ENCODE data around the gene VRK1.

The VRK1 gene

GRCh38 chr14:96904201-96904600, 107.0 kb downstream of the VRK1 start:
- H3K4me3 Mint-ChIP-seq: no peak overlapping the region
- H3K36me3 Mint-ChIP-seq: no peaks in the 10 kb centered on the region
- peaks cover 4% of the 10 kb centered on the region for H3K9me3 Mint-ChIP-seq
- ATAC-seq (no peak), DNase-seq (ENCODE audit: low spot score in 2 of 2) (no peak)
- H3K27ac Mint-ChIP-seq: no peak overlapping the region
- H3K4me1 Mint-ChIP-seq: no peaks in the 10 kb centered on the region

DNA sequence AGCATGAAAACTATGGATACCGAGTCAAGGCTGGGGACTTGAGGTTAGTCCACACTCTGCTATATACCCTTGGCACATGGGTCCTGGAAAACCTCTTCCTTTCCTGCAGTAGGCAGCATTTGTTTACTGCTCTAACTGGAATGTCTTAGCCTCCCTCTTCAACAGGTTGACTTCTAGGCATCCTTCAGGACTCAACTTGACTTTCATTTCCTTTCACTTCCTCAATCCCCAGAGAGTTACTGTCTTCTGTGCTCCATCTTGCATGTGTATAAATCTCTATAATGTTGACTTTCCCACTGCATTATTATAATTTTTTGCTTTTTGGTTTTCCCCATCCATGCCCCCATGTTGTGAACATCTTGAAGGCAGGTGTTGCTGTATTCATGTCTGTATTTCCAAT, 107.9 kb downstream of the VRK1 start:
- no peaks in the 10 kb centered on the region for H3K4me1 Mint-ChIP-seq
- no peak overlapping the region for H3K4me3 Mint-ChIP-seq
- no peak for DNase-seq (ENCODE audit: low spot score in 2 of 2)
- H3K9me3 Mint-ChIP-seq: peaks cover 12% of the 10 kb centered on the region
- H3K27ac Mint-ChIP-seq: no peak overlapping the region
- H3K36me3 Mint-ChIP-seq: no peaks in the 10 kb centered on the region
- no peak for ATAC-seq

DNA sequence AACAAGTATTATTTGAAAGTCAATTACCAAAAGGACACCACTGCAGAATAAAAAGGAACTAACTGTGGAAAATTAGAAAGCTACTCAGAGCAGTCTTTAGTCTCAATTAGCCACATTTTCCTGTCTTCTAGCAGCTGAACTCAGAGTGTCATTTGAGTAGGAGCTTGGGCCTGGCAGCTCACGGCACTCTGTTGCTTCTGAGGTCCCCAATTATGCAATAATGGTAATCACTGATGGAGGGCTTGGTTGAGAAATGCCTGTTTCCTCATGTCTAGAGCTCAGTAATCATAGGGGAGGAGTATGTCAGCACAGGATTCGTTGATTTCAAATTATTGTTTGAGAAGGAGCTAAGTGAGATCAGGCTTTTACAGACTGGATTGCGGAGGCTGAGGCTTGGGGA, 108.6 kb downstream of the VRK1 start:
- H3K27ac Mint-ChIP-seq: no peak overlapping the region
- peaks cover 13% of the 10 kb centered on the region for H3K9me3 Mint-ChIP-seq

GRCh38 chr14:96906434-96906833, 109.3 kb downstream of the VRK1 start:
- no peak for DNase-seq (ENCODE audit: low spot score in 2 of 2)
- Mint-ChIP-seq H3K4me1 (no peaks in the 10 kb centered on the region), H3K36me3 (no peaks in the 10 kb centered on the region), H3K4me3 (no peak overlapping the region), H3K27ac (no peak overlapping the region), H3K9me3 (peaks cover 13% of the 10 kb centered on the region)
- ATAC-seq: no peak

More for the DNA sequence above, 108.6 kb downstream of the VRK1 start:
- DNase-seq (ENCODE audit: low spot score in 2 of 2) (no peak), ATAC-seq (no peak)
- Mint-ChIP-seq H3K4me1 (no peaks in the 10 kb centered on the region), H3K4me3 (no peak overlapping the region), H3K36me3 (no peaks in the 10 kb centered on the region)

DNA sequence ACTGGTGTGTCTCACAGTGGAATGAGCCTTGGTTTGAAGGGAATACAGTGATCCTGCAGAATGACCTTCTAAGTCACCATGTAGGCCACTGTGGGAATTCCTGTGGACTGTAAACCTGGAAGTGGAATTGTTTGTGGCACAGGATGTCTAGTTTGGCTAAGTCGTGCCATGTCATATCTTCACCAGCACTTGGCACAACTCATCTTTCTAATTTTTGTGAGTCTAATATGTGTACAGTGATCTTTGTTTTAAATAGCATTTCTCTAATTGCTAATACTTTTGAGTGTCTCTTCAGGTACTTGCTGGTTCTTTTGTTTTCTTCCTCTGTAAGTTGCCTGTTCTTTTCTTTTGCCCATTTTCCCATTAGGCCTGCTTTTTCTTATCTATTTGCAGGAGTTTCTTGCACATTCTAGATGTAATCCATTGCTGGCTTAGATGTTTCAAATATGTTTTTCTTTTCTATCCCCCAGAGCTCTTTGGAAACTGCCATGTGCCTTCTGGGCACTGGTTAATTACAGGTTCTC, 112.7 kb downstream of the VRK1 start:
- ATAC-seq: no peak
- no peak overlapping the region for H3K27ac Mint-ChIP-seq

DNA sequence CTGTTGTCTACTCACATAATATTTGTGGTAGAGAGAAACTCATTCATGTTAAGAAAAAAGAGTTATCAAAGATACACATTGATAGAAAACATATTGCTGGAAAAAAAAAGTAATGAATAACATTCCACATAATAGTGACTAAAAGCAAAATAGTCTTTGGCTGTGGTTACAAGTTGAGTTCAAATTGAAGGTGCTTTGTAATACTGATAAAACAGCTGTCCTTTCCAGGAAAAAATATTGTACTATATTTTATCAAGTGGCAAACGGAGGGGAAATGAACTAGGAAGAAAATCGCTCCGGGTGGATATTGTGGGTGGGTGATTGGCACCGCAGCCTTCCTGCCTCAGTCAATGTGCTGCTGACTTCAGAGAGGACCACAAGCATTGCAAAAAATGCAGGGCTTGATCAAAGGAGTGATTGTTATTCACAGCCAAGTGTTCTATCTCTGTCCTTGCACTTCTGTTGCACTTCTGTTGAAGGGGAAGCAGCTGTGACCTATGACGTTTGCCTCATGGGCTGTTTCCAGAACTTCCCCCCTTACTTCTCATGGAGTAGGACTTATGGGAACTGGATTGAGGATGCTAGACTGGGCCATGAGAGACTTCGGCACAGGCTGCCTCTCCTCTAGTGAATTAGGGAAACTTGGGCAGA, 114.4 kb downstream of the VRK1 start:
- peaks cover 7% of the 10 kb centered on the region for H3K4me1 Mint-ChIP-seq
- H3K9me3 Mint-ChIP-seq: peaks cover 13% of the 10 kb centered on the region
- H3K4me3 Mint-ChIP-seq: no peak overlapping the region
- ATAC-seq: peak; percentile 13
- DNase-seq (ENCODE audit: low spot score in 2 of 2): no peak
- H3K36me3 Mint-ChIP-seq: no peaks in the 10 kb centered on the region
- H3K27ac Mint-ChIP-seq: no peak overlapping the region

More for the DNA sequence above, 112.7 kb downstream of the VRK1 start:
- Mint-ChIP-seq H3K4me1 (peaks cover 7% of the 10 kb centered on the region), H3K4me3 (no peak overlapping the region), H3K9me3 (peaks cover 13% of the 10 kb centered on the region), H3K36me3 (no peaks in the 10 kb centered on the region)
- DNase-seq (ENCODE audit: low spot score in 2 of 2): no peak

DNA sequence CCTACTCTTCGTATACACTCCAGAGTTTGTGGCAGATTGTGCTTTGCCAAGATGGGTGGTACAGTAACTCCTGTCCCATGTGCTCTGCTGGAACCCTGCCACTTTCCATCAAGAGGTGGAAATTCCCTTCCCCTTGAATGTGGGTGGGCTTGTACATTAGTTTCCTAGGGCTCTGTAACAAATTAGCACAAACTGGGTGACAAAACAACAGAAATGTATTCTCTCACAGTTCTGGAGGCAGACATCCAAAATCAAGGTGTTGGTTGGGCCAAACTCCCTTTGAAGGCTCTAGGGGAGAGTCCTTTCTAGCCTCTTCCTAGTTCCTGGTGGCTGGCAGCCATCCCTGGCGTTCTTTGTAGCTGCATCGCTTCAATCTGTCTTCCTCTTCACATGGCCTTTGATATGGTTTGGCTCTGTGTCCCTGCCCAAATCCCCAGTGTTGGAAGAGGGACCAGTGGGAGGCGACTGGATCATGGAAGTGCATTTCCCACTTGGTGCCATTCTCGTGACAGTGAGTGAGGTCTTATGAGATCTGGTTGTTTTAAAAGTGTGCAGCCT, 117.5 kb downstream of the VRK1 start:
- no peak overlapping the region for H3K27ac Mint-ChIP-seq
- DNase-seq (ENCODE audit: low spot score in 2 of 2): no peak
- peaks cover 7% of the 10 kb centered on the region for H3K4me1 Mint-ChIP-seq
- no peaks in the 10 kb centered on the region for H3K36me3 Mint-ChIP-seq
- H3K9me3 Mint-ChIP-seq: peaks cover 5% of the 10 kb centered on the region
- H3K4me3 Mint-ChIP-seq: no peak overlapping the region
- ATAC-seq: no peak

DNA sequence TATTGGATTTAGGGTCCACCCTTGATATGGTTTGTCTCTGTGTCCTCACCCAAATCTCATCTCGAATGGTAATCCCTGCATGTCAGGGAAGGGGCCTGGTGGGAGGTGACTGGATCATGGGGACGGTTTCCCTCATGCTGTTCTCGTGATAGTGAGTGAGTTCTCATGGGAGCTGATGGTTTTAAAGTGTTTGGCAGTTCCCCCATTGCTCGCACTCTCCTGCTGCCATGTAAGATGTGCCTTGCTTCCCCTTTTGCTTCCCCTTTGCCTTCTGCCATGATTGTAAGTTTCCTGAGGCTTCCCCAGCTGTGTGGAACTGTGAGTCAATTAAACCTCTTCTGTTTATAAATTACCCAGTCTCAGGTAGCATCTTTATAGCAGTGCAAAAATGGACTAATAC, 118.3 kb downstream of the VRK1 start:
- H3K27ac Mint-ChIP-seq: no peak overlapping the region
- no peaks in the 10 kb centered on the region for H3K36me3 Mint-ChIP-seq
- DNase-seq (ENCODE audit: low spot score in 2 of 2) (no peak), ATAC-seq (no peak)
- H3K4me3 Mint-ChIP-seq: no peak overlapping the region
- H3K4me1 Mint-ChIP-seq: peaks cover 7% of the 10 kb centered on the region
- no peaks in the 10 kb centered on the region for H3K9me3 Mint-ChIP-seq

GRCh38 chr14:96916751-96917150, 119.6 kb downstream of the VRK1 start:
- no peaks in the 10 kb centered on the region for H3K9me3 Mint-ChIP-seq
- H3K36me3 Mint-ChIP-seq: no peaks in the 10 kb centered on the region
- H3K4me3 Mint-ChIP-seq: no peak overlapping the region
- no peak overlapping the region for H3K27ac Mint-ChIP-seq
- peaks cover 4% of the 10 kb centered on the region for H3K4me1 Mint-ChIP-seq
- DNase-seq (ENCODE audit: low spot score in 2 of 2) (no peak), ATAC-seq (no peak)

GRCh38 chr14:96917442-96917963, 120.3 kb downstream of the VRK1 start:
- DNase-seq (ENCODE audit: low spot score in 2 of 2): no peak
- no peaks in the 10 kb centered on the region for H3K9me3 Mint-ChIP-seq

GRCh38 chr14:96920023-96920422, 122.8 kb downstream of the VRK1 start:
- H3K36me3 Mint-ChIP-seq: no peaks in the 10 kb centered on the region
- no peak overlapping the region for H3K4me3 Mint-ChIP-seq
- H3K4me1 Mint-ChIP-seq: no peaks in the 10 kb centered on the region
- no peak for DNase-seq (ENCODE audit: low spot score in 2 of 2)
- no peak overlapping the region for H3K27ac Mint-ChIP-seq
- no peak for ATAC-seq
- no peaks in the 10 kb centered on the region for H3K9me3 Mint-ChIP-seq

More at GRCh38 chr14:96917442-96917963, 120.3 kb downstream of the VRK1 start:
- H3K36me3 Mint-ChIP-seq: no peaks in the 10 kb centered on the region
- H3K4me3 Mint-ChIP-seq: no peak overlapping the region
- H3K27ac Mint-ChIP-seq: no peak overlapping the region
- no peaks in the 10 kb centered on the region for H3K4me1 Mint-ChIP-seq
- ATAC-seq: no peak

DNA sequence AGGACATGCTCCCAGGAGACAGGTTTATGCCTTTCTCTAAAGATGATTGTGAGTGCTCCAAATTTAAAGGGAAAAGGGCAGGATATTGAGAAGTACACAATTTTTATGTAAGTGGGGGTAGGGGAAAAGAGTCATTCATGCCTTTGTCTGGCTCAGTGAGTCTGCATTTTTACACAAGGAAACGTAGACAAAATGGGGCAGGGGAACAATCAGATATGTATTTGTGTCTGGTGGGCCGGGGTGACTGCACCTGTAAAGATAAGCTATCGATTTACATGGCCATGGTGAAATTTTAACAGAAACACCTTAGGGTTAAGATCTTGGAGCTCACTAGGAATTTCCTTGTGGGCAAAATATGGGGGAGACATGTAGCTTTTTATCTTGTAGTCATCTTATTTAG, 123.6 kb downstream of the VRK1 start:
- Mint-ChIP-seq H3K27ac (no peak overlapping the region), H3K36me3 (no peaks in the 10 kb centered on the region), H3K9me3 (no peaks in the 10 kb centered on the region), H3K4me1 (no peaks in the 10 kb centered on the region), H3K4me3 (no peak overlapping the region)
- DNase-seq (ENCODE audit: low spot score in 2 of 2): no peak
- ATAC-seq: no peak

DNA sequence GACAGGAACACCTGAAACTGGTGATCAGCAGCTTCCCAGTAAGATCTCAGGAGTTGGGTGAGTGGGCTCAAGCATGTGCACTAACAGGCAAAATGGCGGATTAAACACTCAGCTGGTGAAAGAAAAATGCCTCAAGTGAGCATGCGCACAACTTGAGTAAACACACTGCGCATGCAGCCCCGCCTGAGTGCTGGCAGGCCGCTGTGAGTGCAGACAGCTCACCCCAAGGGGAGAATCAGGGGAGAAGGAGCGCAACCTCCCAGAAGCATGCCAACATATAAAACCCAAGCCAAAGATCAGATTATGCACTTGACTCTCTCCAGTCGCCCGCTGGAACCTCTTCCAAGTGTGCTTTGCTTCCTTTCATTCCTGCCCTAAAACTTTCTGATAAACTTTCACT, 125.8 kb downstream of the VRK1 start:
- Mint-ChIP-seq H3K36me3 (no peaks in the 10 kb centered on the region), H3K9me3 (no peaks in the 10 kb centered on the region), H3K4me1 (no peaks in the 10 kb centered on the region), H3K27ac (no peak overlapping the region), H3K4me3 (no peak overlapping the region)
- no peak for ATAC-seq
- DNase-seq (ENCODE audit: low spot score in 2 of 2): no peak

- DNase-seq (ENCODE audit: low spot score in 2 of 2) (no peak), ATAC-seq (no peak)
- H3K36me3 Mint-ChIP-seq: no peaks in the 10 kb centered on the region
- no peak overlapping the region for H3K4me3 Mint-ChIP-seq
- no peak overlapping the region for H3K27ac Mint-ChIP-seq
- H3K9me3 Mint-ChIP-seq: no peaks in the 10 kb centered on the region
- H3K4me1 Mint-ChIP-seq: no peaks in the 10 kb centered on the region
Measured at GRCh38 chr14:96925422-96925821, 128.2 kb downstream of the VRK1 start.

DNA sequence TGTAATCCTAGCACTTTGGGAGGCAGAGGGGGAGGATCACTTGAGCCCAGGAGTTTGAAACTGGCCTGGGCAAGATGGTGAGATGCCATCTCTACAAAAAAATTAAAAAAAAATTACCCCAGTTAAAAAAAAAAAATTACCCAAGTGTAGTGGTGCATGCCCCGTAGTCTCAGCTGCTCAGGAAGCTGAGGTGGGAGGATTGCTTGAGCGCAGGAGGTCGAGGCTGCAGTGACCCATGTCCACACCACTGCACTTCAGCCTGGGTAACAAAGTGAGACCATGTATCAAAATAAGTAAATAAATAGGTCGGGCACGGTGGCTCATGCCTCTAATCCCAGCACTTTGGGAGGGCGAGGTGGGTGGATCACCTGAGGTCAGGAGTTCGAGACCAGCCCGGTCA, 128.8 kb downstream of the VRK1 start:
- no peak for DNase-seq (ENCODE audit: low spot score in 2 of 2)
- Mint-ChIP-seq H3K9me3 (no peaks in the 10 kb centered on the region), H3K27ac (no peak overlapping the region), H3K4me3 (no peak overlapping the region), H3K36me3 (no peaks in the 10 kb centered on the region), H3K4me1 (no peaks in the 10 kb centered on the region)
- no peak for ATAC-seq

DNA sequence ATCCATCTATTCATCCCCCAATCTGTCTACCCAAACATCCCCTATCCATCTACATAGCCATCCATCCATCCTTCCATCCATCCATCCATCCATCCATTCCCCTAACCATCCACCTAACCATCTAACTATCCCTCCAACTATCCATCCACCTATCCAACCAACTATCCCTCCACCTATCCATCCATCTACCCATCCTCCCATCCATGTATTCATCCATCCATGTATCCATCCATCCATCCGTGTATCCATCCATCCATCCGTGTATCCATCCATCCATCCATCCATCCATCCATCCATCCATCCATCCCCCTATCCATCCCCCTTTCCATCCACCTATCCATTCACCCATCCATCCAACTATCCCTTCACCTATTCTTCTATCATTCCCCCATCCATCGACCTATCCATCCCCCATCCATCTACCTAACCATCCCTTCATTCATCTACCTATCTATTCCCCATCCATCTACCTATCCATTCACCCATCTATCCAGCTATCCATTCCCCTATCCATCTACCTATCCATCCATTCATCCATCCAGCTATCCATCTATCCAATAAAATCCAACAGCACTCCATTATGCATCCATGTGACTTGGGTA, 131.7 kb downstream of the VRK1 start:
- no peak overlapping the region for H3K27ac Mint-ChIP-seq
- no peaks in the 10 kb centered on the region for H3K36me3 Mint-ChIP-seq
- H3K9me3 Mint-ChIP-seq: no peaks in the 10 kb centered on the region
- ATAC-seq (no peak), DNase-seq (ENCODE audit: low spot score in 2 of 2) (no peak)
- H3K4me1 Mint-ChIP-seq: no peaks in the 10 kb centered on the region
- no peak overlapping the region for H3K4me3 Mint-ChIP-seq

Data from stimulated activated effector memory CD8-positive, alpha-beta T cell treated with anti-CD3 and anti-CD28 coated beads, Interleukin-12 subunit alpha, Interleukin-12 subunit beta, amount 100 ng/mL, for 72 hours (primary cell).